NT2/D1 (cell line): Measurements from ENCODE around the gene SYK.

Source experiments
- SUZ12 ChIP-seq: IDR thresholded peaks from 2 replicates; pipeline ENCODE4 v1.6.1; 2011; ENCODE audit not compliant: insufficient read length, insufficient read depth; ENCODE audit errors: extremely low read depth
- YY1 ChIP-seq: IDR thresholded peaks from 2 replicates; pipeline ENCODE4 v1.6.1; 2011; ENCODE audit not compliant: insufficient read length, insufficient read depth
- ZNF274 ChIP-seq: IDR thresholded peaks from 2 replicates; pipeline ENCODE4 v1.6.1; 2011; ENCODE audit warnings: mild to moderate bottlenecking, low read depth, low read length

- no peak for TF ChIP-seq YY1
- TF ChIP-seq ZNF274: no peak
- no peak for TF ChIP-seq SUZ12
Observed at GRCh38 chr9:90867101-90867500, 65.5 kb downstream of the SYK start.
